ENCODE measurements around the gene SPPL2A. TPM values are rescaled to one million over a fixed set of nuclear protein-coding genes. Genes with fewer than 3 reads are reported as not detected.

The SPPL2A gene
- total and polyA plus RNA-seq, 5 donors from 2014 or later: 64.2 to 92.3 (median 69.0) TPM

DNA sequence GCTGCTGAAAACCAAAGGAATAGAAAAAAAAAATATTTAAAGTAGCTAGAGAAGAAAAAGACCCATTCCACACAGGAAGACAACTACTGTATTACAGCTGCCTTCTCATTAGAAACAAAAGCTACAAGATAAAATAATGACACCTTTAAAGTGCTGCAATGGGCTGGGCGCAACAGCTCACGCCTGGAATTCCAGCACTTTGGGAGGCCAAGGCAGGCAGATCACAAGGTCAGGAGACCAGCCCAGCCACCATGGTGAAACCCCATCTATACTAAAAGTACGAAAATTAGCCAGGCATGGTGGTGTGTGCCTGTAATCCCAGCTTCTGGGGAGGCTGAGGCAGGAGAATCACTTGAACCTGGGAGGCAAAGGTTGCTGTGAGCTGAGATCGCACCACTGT, 110.0 kb downstream of the SPPL2A start:
- Histone ChIP-seq H3K36me3 (ENCODE audit: control insufficient read depth, insufficient read depth, low read length) (peaks cover 63% of the 10 kb centered on the region), H3K4me1 (ENCODE audit: control insufficient read depth, insufficient read depth, low read length, poor library complexity, severe bottlenecking) (no peaks in the 10 kb centered on the region), H3K4me3 (ENCODE audit: low read depth, low read length) (no peak overlapping the region), H3K27me3 (ENCODE audit: control insufficient read depth, insufficient read depth, low read length) (no peaks in the 10 kb centered on the region), H3K27ac (ENCODE audit: insufficient read depth, low read length, poor library complexity, severe bottlenecking) (no peak overlapping the region), H3K9me3 (ENCODE audit: control insufficient read depth in 2 of 2, low read length in 2 of 2) (no peaks in the 10 kb centered on the region)
- peaks cover 37% of the 10 kb centered on the region for H3K36me3 Mint-ChIP-seq
- DNase-seq (no peak), ATAC-seq (ENCODE audit: low read depth in 2 of 2) (no peak)
- no peak overlapping the region for H3K4me3 Mint-ChIP-seq
- no peak overlapping the region for H3K27ac Mint-ChIP-seq
- H3K4me1 Mint-ChIP-seq: peaks cover 5 to 20% (median 12%) of the 10 kb centered on the region in 4 donors
- no peaks in the 10 kb centered on the region for H3K27me3 Mint-ChIP-seq
- no peaks in the 10 kb centered on the region for H3K9me3 Mint-ChIP-seq

DNA sequence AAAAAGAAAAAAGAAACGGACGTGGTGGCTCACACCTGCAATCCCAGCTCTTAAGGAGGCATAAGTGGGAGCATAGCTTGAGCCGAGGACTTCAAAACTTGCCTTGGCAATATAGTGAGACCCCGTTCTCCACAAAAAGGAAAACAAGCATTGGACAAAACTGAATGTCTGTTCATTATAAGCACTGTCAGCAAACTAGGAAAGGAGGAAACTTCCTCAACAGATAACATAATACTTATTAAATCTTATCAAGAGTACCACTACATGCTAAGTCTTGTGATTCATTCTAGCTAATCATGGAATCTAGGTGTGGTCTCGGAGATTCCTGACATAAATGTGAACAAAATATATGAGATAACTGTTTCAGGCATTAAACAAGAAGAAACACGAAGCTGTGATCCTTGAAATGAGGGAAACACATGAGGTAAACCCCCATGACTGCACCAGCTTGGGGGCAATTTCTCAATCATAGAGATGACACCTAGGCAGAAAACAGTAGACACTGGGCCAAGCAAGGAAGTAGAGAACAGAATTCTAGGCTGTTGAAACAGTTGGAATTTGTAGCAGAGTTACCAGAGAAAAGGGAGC, 112.3 kb downstream of the SPPL2A start:
- H3K9me3 Mint-ChIP-seq: no peaks in the 10 kb centered on the region
- no peaks in the 10 kb centered on the region for H3K4me1 ChIP-seq (ENCODE audit: control insufficient read depth, insufficient read depth, low read length, poor library complexity, severe bottlenecking)
- peaks cover 5 to 20% (median 12%) of the 10 kb centered on the region in 4 donors for H3K4me1 Mint-ChIP-seq
- H3K36me3 ChIP-seq (ENCODE audit: control insufficient read depth, insufficient read depth, low read length): peaks cover 71% of the 10 kb centered on the region
- H3K27me3 Mint-ChIP-seq: no peaks in the 10 kb centered on the region
- no peak overlapping the region for H3K4me3 Mint-ChIP-seq
- H3K4me3 ChIP-seq (ENCODE audit: low read depth, low read length): no peak overlapping the region
- no peak overlapping the region for H3K27ac ChIP-seq (ENCODE audit: insufficient read depth, low read length, poor library complexity, severe bottlenecking)
- H3K36me3 Mint-ChIP-seq: peaks cover 36% of the 10 kb centered on the region
- H3K9me3 ChIP-seq (ENCODE audit: control insufficient read depth in 2 of 2, low read length in 2 of 2): no peaks in the 10 kb centered on the region
- DNase-seq: no peak
- no peak for ATAC-seq (ENCODE audit: low read depth in 2 of 2)
- H3K27ac Mint-ChIP-seq: peak overlapping the region; percentile 21 to 87 (median 22)
- H3K27me3 ChIP-seq (ENCODE audit: control insufficient read depth, insufficient read depth, low read length): no peaks in the 10 kb centered on the region

DNA sequence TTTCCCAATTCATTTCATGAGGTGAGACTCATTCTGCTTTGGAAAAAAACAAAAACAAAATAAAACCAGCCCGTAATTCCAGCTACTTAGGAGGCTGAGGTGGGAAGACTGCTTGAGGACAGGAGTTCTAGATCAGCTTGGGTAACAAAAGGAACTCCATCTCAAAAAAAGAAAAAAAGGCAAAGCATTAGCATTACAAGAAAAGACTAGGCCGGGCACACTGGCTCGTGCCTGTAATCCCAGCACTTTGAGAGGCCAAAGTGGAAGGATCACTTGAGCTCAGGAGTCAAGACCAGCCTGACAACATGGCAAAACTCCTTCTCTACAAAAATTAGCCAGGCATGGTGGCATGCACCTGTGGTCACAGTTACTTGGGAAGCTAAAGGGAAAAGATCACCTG, 112.8 kb downstream of the SPPL2A start:
- H3K27me3 ChIP-seq (ENCODE audit: control insufficient read depth, insufficient read depth, low read length): no peaks in the 10 kb centered on the region
- no peak for DNase-seq
- no peaks in the 10 kb centered on the region for H3K9me3 Mint-ChIP-seq
- no peak overlapping the region for H3K4me3 ChIP-seq (ENCODE audit: low read depth, low read length)
- no peak overlapping the region for H3K4me3 Mint-ChIP-seq
- H3K27ac ChIP-seq (ENCODE audit: insufficient read depth, low read length, poor library complexity, severe bottlenecking): no peak overlapping the region
- H3K36me3 Mint-ChIP-seq: peaks cover 36% of the 10 kb centered on the region
- H3K27me3 Mint-ChIP-seq: no peaks in the 10 kb centered on the region
- H3K36me3 ChIP-seq (ENCODE audit: control insufficient read depth, insufficient read depth, low read length): peaks cover 71% of the 10 kb centered on the region
- ATAC-seq (ENCODE audit: low read depth in 2 of 2): no peak
- H3K9me3 ChIP-seq (ENCODE audit: control insufficient read depth in 2 of 2, low read length in 2 of 2): no peaks in the 10 kb centered on the region
- H3K27ac Mint-ChIP-seq: peak overlapping the region in 1 of 3 donors; percentile 21
- H3K4me1 ChIP-seq (ENCODE audit: control insufficient read depth, insufficient read depth, low read length, poor library complexity, severe bottlenecking): no peaks in the 10 kb centered on the region
- H3K4me1 Mint-ChIP-seq: peaks cover 5 to 20% (median 12%) of the 10 kb centered on the region in 4 donors

Other genes starting within 250 kb of the SPPL2A start
- gene USP50, start 219.0 kb downstream of the SPPL2A start, total RNA-seq: not detected
- not detected for gene USP50, start 219.0 kb downstream of the SPPL2A start, polyA plus RNA-seq
- 50.4 TPM for gene TRPM7, start 78.9 kb downstream of the SPPL2A start, total RNA-seq
- gene TRPM7, start 78.9 kb downstream of the SPPL2A start, polyA plus RNA-seq: 10 to 100 TPM in 3 of 4 donors, 1 to 10 TPM in 1; 9.4 to 12.5 (median 12.3) TPM
- gene AP4E1, start 143.0 kb upstream of the SPPL2A start, total RNA-seq: 9.5 TPM
- gene AP4E1, start 143.0 kb upstream of the SPPL2A start, polyA plus RNA-seq: 1 to 10 TPM; 3.0 to 5.6 (median 4.0) TPM

Measured in CD4-positive, CD25-positive, alpha-beta regulatory T cell (primary cell).